Measurements from ENCODE around the gene LOX. TPM values are rescaled to one million over a fixed set of nuclear protein-coding genes. Genes with fewer than 3 reads are reported as not detected.

The LOX gene
- total and polyA plus RNA-seq, 2 donors (not counting 1 experiment from before 2014, with no cell fraction given) = 81.9 to 336 TPM

GRCh38 chr5:122120957-122121356 lies 42.9 kb upstream of the LOX start:
- Histone ChIP-seq H3K4me1 (ENCODE audit: control insufficient read depth, extremely low read depth, insufficient read depth, low read length) (peaks cover 2% of the 10 kb centered on the region), H3K79me2 (ENCODE audit: control insufficient read depth, insufficient read depth, low read length) (no peaks in the 10 kb centered on the region), H3K4me3 (replicated peaks in 1 of 4; ENCODE audit: control extremely low read depth in 1 of 4, insufficient read depth in 1 of 4, low read depth in 3 of 4, low read length in 4 of 4) (no peak overlapping the region), H3K27ac (ENCODE audit: insufficient read depth, low read length) (no peak overlapping the region), H3K9me3 (ENCODE audit: control insufficient read depth, insufficient read depth, low read depth, low read length) (no peaks in the 10 kb centered on the region), H3K27me3 (ENCODE audit: control insufficient read depth, insufficient read depth, low read length) (no peaks in the 10 kb centered on the region), H3K36me3 (ENCODE audit: control insufficient read depth, insufficient read depth, low read length) (no peaks in the 10 kb centered on the region), H4K20me1 (ENCODE audit: control insufficient read depth, extremely low read depth, insufficient read depth, low read length) (no peaks in the 10 kb centered on the region), H3K4me2 (ENCODE audit: extremely low read depth, insufficient read depth, low read length) (no peak overlapping the region), H3K9ac (ENCODE audit: insufficient read depth, low read length) (no peak overlapping the region), H2AFZ (ENCODE audit: low read length) (no peak overlapping the region)
- peak in 1 of 2 donors; percentile 48 for DNase-seq (ENCODE audit: low read depth in 2 of 2)
- no peak for TF ChIP-seq EZH2 (IDR thresholded peaks at IDR 0.05; ENCODE audit: low read length, missing control alignments)
- TF ChIP-seq CTCF (conservative IDR thresholded peaks at IDR 0.05 in 1 of 2, IDR thresholded peaks at IDR 0.05 in 1 of 2; ENCODE audit: low read depth in 1 of 2, low read length in 2 of 2) = no peak

GRCh38 chr5:122120493-122120892 lies 42.4 kb upstream of the LOX start:
- H4K20me1 ChIP-seq (ENCODE audit: control insufficient read depth, extremely low read depth, insufficient read depth, low read length) = no peaks in the 10 kb centered on the region
- TF ChIP-seq CTCF (conservative IDR thresholded peaks at IDR 0.05 in 1 of 2, IDR thresholded peaks at IDR 0.05 in 1 of 2; ENCODE audit: low read depth in 1 of 2, low read length in 2 of 2) = no peak
- no peak for TF ChIP-seq EZH2 (IDR thresholded peaks at IDR 0.05; ENCODE audit: low read length, missing control alignments)
- H3K9me3 ChIP-seq (ENCODE audit: control insufficient read depth, insufficient read depth, low read depth, low read length) = no peaks in the 10 kb centered on the region
- H3K27me3 ChIP-seq (ENCODE audit: control insufficient read depth, insufficient read depth, low read length) = no peaks in the 10 kb centered on the region
- no peak overlapping the region for H3K4me2 ChIP-seq (ENCODE audit: extremely low read depth, insufficient read depth, low read length)
- no peaks in the 10 kb centered on the region for H3K4me1 ChIP-seq (ENCODE audit: control insufficient read depth, extremely low read depth, insufficient read depth, low read length)
- no peaks in the 10 kb centered on the region for H3K79me2 ChIP-seq (ENCODE audit: control insufficient read depth, insufficient read depth, low read length)
- DNase-seq (ENCODE audit: low read depth in 2 of 2) = no peak
- H2AFZ ChIP-seq (ENCODE audit: low read length) = no peak overlapping the region
- no peak overlapping the region for H3K9ac ChIP-seq (ENCODE audit: insufficient read depth, low read length)
- H3K36me3 ChIP-seq (ENCODE audit: control insufficient read depth, insufficient read depth, low read length) = no peaks in the 10 kb centered on the region
- H3K27ac ChIP-seq (ENCODE audit: insufficient read depth, low read length) = no peak overlapping the region
- no peak overlapping the region for H3K4me3 ChIP-seq (replicated peaks in 1 of 4; ENCODE audit: control extremely low read depth in 1 of 4, insufficient read depth in 1 of 4, low read depth in 3 of 4, low read length in 4 of 4)

GRCh38 chr5:122119205-122119604 lies 41.1 kb upstream of the LOX start:
- Histone ChIP-seq H3K9ac (ENCODE audit: insufficient read depth, low read length) (no peak overlapping the region), H3K36me3 (ENCODE audit: control insufficient read depth, insufficient read depth, low read length) (no peaks in the 10 kb centered on the region), H4K20me1 (ENCODE audit: control insufficient read depth, extremely low read depth, insufficient read depth, low read length) (no peaks in the 10 kb centered on the region), H3K4me3 (replicated peaks in 1 of 4; ENCODE audit: control extremely low read depth in 1 of 4, insufficient read depth in 1 of 4, low read depth in 3 of 4, low read length in 4 of 4) (no peak overlapping the region), H3K27ac (ENCODE audit: insufficient read depth, low read length) (no peak overlapping the region), H3K79me2 (ENCODE audit: control insufficient read depth, insufficient read depth, low read length) (no peaks in the 10 kb centered on the region), H3K4me2 (ENCODE audit: extremely low read depth, insufficient read depth, low read length) (no peak overlapping the region), H2AFZ (ENCODE audit: low read length) (no peak overlapping the region), H3K27me3 (ENCODE audit: control insufficient read depth, insufficient read depth, low read length) (no peaks in the 10 kb centered on the region), H3K4me1 (ENCODE audit: control insufficient read depth, extremely low read depth, insufficient read depth, low read length) (no peaks in the 10 kb centered on the region), H3K9me3 (ENCODE audit: control insufficient read depth, insufficient read depth, low read depth, low read length) (no peaks in the 10 kb centered on the region)
- DNase-seq (ENCODE audit: low read depth in 2 of 2) = no peak
- TF ChIP-seq EZH2 (IDR thresholded peaks at IDR 0.05; ENCODE audit: low read length, missing control alignments) = no peak
- no peak for TF ChIP-seq CTCF (conservative IDR thresholded peaks at IDR 0.05 in 1 of 2, IDR thresholded peaks at IDR 0.05 in 1 of 2; ENCODE audit: low read depth in 1 of 2, low read length in 2 of 2)

Data from fibroblast of lung (primary cell).